ENCODE data around the gene TMEM38B.
A peak's percentile ranks its signal among the peaks of the same experiment; 100 is the strongest.
"Not testable (repeated sequence)": the region's sequence is repeated elsewhere in the genome, so short reads cannot be mapped to it uniquely, and the experiment has no call there.

The TMEM38B gene

GRCh38 chr9:105728230-105728629 is 33.9 kb downstream of the TMEM38B start:
- DNase-seq, result not testable (repeated sequence)

DNA sequence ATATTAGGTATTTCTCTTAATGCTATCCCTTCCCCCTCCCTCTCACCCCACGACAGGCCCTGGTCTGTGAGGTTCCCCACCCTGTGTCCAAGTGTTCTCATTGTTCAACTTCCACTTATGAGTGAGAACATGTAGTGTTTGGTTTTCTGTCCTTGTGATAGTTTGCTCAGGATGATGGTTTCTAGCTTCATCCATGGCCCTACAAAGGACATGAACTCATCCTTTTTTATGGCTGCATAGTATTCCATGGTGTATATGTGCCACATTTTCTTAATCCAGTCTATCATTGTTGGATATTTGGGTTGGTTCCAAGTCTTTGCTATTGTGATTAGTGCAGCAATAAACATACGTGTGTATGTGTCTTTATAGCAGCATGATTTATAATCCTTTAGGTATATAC is 37.1 kb downstream of the TMEM38B start:
- not testable (repeated sequence) for DNase-seq

GRCh38 chr9:105735366-105735765 is 41.0 kb downstream of the TMEM38B start:
- no peak for DNase-seq

DNA sequence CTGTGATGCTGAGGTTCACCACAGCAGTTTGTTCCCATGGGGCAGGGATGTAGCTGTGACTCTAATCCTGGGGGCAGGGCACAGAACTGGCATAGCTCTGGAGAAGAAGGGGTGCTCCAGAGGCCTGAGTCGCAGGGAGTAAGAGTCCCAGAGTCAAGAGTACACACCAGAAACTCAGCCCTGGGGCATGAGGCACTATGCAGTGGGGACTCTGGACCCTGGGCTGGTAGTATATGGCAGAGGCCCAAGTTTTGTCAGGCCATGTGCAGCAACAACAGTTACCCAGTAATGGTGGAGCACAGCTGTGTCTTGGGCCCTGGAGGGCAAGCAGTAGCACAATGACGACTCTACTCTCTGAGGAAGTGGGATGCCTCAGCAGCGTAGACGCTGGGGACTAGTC is 42.9 kb downstream of the TMEM38B start:
- DNase-seq, result no peak

GRCh38 chr9:105742088-105742487 is 47.7 kb downstream of the TMEM38B start:
- no peak for DNase-seq

GRCh38 chr9:105747325-105747724 is 53.0 kb downstream of the TMEM38B start:
- DNase-seq, result not testable (repeated sequence)

GRCh38 chr9:105751761-105752160 is 57.4 kb downstream of the TMEM38B start:
- DNase-seq, result no peak

DNA sequence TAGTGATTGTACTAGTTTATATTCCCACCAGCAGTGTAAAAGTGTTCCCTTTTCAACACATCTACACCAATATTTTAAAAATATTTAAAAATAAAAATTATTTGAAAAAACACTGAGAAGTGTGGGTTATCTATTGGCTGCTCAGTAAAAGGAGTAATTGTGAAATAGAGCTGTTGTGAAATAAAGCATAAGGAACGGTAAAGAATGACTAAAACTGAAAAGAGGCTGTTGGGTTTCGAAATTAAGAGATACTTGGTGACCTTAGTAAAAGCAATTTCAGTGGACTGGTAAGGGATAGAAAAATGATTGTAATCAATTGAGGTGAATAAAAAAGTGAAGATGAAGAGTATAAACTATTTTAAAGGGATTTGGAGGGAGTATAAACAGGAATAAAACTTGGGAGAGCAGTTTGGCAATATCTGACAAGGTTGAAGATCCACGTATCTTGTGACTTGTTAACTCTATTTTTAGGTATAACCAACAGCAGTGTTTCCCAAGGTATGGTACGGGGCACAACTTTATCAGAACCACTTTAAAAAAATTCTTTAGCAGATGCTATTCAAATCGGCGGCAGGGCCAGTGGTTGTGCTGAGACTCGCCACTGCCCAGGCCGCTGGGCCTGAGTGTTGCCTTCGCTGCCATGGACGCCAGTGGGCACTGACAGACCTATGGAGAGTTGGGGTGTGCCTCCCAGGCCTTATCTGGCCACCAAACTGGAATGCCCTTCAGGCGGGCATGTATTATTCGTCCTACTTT is 63.3 kb downstream of the TMEM38B start:
- DNase-seq, result peak; percentile 54 to 75

DNA sequence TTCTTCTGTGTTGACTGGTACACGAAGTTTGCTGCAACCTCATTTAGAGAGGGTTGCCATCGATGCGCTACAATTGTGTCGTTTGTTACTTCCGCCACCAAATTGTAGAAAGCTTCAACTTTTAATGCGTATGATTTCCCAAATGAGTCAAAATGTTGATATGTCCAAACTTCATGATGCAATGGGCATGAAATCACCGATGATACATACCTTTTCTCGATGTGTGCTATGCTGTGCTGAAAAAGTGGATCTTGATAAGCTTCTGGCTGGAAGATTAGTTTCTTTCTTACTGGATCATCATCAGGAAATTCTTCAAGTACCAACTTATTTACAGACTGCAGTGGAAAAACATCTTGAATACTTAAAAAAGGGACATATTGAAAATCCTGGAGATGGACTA is 65.7 kb downstream of the TMEM38B start:
- no peak for DNase-seq

GRCh38 chr9:105782561-105783494 is 88.5 kb downstream of the TMEM38B start:
- not testable (repeated sequence) for DNase-seq

GRCh38 chr9:105783495-105783872 is 89.1 kb downstream of the TMEM38B start:
- not testable (repeated sequence) for DNase-seq

- not testable (repeated sequence) for DNase-seq
Measured at GRCh38 chr9:105786796-105787195, 92.5 kb downstream of the TMEM38B start.

DNA sequence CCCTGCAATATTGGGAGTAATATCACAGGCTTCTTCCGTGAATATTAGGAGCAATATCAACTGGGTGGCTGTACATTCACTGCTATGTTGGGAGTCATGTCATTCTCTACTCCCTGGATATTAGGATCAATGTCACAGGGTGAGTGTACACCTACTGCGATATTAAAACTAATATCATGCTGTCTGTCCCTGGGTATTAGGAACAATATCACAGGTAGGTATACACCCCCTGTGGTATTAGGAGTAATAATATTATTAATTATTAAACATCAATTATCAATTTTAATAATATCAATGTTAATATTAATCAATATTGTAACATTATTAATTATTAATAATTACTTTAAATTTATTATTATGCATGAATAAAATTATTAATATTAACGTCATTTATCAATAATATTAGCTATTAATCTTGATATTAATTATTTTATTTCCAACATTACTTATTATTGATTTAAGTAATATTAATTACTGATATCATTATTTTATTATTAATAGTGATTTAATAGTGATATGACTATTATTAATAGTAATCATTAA is 121.9 kb downstream of the TMEM38B start:
- no peak for DNase-seq

GRCh38 chr9:105816981-105817380 is 122.6 kb downstream of the TMEM38B start:
- DNase-seq, result no peak

GRCh38 chr9:105818903-105819302 is 124.6 kb downstream of the TMEM38B start:
- no peak for DNase-seq

GRCh38 chr9:105822814-105823213 is 128.5 kb downstream of the TMEM38B start:
- no peak for DNase-seq
